Hepatic stellate cell (primary cell): Measurements from ENCODE around the gene STXBP6.
"Not testable (repeated sequence)": the region's sequence is repeated elsewhere in the genome, so short reads cannot be mapped to it uniquely, and the experiment has no call there.

Experiments
- DNase-seq: peaks from one replicate; pipeline ENCODE4 v3.0.0; 2011; ENCODE audit warnings: low spot score

The STXBP6 gene

DNA sequence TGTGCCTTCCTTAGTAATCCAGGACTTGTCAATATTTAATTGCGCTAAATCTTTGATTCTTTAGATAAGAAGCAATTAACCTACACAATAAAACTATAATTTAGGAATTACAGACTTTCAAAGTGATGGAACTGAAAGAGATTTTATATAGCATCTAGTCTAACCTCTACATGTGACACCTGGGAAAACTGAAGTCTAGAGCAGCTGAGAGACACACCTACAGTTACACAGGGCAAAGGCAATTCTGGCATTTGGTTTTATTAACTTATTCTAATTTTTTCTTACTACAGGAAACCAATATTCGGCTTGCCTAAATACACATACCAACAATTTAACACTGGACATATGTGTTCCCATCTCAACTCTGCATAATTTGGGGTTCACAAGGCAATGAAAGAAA, 196.5 kb downstream of the STXBP6 start:
- DNase-seq, result no peak

DNA sequence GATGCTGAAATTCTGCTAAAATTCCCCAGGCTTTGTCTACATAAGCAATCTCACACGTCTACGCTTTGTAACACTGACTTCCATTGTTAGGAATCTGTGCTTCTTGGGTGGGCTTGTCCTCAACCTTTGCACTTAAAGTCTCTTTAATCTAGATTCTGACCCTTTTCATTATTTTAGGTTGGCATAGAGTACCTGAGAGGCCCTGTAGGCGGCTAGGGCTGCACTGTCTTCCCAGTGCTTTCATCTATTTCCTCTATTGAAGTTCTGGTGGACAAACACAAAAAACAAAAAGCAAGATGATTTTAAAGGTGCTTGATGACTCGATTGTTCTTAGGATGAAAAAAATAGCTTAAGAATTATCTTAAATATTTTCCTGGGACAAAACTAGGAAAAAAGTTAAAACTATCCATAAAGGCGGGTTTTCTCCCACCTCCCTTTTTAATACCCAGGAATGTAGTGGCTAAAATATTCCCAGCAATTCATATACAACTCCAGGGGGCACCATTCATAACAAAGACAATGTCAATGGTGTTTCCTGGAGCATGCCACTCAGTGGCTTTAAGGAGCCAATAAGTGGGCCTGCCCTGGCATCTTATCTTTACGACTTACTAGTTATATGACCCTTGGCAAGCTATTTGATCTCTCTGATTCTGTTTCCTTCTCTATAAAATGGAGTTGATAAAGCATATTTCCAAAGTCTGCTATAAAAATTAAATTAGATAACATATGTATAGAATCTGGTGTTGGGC, 197.5 kb downstream of the STXBP6 start:
- no peak for DNase-seq

DNA sequence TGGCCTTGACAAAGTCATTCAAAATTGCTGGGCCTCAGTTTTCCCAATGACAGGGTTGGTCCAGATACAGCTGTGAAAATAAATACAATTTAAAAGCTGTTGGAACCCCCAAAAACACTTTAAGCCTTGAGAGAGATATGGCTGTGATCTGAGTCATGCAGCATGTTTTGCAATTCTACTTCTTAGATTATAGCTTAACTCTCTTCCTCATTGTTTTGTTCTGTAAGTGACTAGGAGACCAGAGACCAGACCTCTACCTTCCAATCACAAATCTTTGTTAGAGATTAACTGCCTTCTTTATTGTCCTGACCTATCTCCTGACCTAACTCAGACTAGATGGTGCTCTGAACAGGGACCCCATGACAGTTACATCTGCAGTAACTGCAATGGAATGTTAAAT, 198.1 kb downstream of the STXBP6 start:
- no peak for DNase-seq

DNA sequence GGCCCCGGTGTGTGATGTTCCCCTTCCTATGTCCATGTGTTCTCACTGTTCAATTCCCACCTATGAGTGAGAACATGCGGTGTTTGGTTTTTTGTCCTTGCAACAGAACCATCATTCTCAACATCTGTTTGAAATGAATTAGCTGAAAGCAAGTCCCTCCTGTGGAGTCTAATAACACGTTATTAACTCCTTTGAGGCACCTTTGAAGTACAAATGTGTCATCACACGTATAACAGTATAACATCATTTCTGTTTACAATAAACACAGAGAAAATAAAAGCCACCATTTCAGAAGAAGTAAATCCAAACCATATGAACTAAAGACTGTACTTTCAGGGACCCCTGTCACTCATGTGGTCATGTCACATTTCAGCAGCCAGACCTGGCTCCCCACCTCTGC, 198.5 kb downstream of the STXBP6 start:
- no peak for DNase-seq

DNA sequence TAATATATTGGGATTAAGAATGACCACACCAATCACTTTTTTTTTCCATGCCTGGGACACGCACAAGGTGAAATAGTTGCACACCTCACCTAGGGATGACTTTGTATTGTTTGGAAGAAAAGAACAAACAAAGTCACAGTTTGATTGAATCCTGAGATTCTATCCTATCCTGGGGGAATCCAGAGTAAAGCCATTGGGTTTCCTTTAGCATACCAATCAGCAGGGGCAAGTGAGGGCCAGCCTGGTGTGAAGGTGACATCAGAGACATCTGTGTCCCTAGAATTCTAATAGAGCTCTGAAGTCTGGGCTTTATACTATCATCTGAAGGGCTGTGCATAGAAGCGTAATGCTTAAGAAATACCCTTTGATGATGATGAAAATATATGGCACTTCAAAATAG, 199.9 kb downstream of the STXBP6 start:
- no peak for DNase-seq

DNA sequence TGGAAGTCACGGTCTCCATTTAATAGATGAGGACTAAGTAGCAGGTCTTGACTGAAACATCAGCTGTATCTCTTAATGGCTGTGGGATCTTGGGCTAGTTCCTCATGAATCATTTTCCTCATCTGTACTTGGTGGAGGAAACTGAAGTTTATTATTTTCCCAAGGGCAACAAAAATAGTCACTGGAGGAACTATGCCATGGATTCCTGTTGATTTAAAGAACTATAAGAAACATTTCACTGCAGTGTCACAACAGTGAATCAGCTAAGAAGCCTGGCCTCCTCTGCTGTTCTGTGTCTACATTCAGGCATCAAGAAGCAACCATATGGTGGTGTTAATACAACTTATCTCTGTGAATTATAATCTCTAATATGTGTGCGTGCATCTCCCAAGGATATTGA, 200.5 kb downstream of the STXBP6 start:
- DNase-seq, result no peak

DNA sequence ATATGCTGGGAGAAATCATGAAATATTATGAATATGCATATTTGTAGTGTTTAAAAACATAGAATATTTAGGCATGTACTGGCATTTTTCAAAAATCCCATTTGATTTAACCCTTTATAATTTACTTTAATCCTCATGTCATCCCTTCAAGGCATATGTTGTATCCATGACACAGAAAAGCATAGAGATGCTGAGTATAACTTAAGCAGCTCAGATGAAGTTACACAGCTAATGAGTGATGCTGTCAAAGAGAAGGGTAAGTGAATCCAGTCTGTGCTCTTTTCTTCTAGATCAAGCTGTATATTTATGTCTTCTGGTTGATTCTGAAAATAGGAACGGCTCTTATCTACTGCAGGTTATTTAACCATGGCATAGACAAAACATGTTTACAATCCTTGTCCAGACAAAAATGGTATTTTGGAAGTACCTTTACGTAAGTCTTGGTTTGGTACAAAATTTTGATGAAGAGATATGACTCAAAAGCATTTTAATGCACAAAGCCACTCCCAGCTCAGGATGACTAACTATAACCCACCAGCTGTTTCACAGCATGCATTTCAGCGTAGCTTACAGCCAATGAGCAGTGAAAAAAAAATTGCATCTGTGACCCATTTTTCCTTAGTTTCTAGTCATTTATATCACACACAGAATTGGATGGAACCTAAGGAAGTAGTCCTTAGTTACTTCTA, 201.7 kb downstream of the STXBP6 start:
- no peak for DNase-seq

DNA sequence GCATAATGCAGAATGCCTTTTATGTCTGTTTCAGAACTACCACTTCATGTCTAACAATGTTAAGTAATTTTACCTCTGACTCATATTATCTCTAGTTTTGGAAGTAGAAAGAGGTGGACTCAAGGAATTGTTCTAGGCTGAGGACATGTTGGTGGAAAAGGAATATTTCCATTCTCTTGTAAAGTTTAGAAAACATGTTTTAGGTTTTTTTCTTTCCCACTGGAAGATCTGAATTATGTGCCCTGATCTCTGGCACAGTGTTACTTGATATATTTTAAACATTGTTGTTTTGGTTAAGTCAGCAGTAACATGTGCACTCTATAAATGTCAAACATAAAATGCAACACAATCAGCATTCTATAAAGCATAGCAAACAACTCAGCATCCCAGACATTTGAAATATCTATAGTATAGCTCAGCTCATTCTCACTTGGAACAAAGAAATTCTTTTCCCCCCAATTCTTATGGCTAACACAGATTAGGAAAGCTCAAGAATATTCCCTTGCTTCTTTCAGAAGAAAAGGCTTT, 202.3 kb downstream of the STXBP6 start:
- DNase-seq, result no peak

DNA sequence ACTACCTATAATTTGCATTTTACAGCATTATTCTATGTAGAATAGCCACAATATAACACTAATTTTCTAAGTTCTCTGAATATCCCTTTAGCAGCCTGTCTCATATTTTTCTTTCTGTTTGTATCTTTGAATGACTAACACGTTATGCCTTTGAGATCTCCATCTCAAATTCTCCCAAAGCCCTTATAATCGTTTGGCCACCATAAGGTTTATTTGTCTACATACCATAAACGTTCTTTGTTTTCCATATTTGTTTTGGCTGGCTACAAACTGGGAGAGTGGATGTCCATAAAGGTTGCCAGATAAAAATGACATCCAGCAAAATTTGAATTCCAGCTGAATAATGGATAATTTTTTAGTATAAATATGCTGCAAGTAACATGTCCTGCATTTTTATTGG, 203.7 kb downstream of the STXBP6 start:
- no peak for DNase-seq

DNA sequence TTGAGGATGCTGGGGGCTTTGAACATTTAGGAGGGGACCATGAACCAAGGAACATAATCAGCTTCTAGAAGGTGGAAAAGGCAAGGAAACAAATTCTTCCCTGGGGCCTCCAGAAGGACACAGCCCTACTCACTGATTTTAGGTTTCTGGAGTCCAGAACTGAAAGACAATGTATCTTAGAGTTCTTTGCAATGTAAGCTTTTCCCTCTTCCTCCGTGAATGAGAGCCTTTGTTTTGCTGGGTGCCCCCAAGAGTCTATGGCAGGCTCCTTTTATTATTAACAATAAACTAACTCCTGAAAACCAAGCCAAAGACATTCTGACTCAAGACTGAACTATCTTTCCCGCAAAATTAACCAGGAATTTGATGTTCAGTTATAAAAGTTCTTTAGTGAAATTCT, 204.1 kb downstream of the STXBP6 start:
- DNase-seq, result no peak

DNA sequence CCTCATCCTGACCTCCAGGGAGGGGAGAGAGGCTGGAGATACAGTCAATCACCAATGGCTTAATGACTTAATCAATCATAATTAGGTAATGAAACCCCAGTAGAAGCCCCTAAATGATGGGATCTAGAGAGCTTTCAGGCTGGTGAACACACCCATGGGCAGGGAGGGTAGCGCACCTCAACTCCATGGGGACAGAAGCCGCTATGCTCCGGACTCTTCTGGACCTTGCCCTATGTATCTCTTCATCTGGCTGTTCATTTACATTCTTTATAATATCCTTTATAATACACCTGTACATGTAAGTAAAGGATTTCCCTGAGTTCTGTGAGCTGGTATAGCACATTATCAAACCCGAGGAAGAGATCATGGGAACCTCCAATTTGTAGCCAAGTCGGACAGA, 205.9 kb downstream of the STXBP6 start:
- DNase-seq, result no peak

DNA sequence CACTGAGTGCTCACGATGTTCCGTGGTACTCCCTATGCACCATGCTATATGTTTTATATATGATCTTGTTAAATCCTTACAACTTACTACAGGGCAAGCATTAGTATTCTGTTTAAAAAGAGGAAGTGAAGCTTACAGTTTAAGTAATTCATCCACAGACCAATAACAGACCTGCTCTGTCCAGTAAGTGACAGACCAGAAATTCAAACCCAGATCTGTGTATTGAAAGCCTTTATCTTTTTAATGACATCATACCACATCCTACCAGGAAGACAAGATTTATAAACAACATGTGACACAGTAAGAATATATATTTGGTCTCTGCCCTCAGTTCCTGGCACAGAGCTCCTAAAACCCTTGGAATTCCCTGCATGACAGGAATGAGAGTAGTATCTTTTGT, 206.5 kb downstream of the STXBP6 start:
- DNase-seq, result no peak

DNA sequence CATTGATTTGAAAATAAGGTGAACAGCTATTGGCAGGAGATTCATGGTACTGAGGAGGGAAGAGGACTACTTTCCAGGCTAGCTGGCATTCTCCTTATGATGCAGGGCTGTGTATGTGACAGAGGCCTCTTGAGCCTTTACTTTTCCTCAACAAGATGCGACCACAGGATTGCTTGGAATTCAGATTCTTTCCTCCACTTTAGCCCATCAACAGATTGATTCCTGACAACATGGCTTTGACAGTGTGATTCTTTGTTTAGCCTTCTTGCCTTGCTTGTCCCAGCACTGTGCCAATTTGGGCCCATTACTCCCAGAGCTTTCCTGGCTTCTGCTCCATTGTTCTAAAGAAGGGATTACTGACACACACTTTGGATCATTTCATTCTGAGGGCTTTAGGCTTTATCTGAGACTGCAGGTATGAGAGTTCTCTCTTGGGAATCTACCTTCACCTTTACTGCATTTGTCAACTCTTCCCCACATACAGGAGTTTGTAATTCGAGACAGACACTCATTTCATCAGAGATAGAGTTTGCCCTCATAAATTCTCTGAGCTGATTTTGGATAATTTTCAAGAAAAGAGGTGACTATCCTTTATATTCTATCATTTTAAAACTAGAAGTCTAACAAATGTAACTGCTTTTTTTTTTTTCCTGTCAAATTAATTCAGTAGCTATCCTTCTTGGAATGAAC, 209.6 kb downstream of the STXBP6 start:
- DNase-seq, result no peak

DNA sequence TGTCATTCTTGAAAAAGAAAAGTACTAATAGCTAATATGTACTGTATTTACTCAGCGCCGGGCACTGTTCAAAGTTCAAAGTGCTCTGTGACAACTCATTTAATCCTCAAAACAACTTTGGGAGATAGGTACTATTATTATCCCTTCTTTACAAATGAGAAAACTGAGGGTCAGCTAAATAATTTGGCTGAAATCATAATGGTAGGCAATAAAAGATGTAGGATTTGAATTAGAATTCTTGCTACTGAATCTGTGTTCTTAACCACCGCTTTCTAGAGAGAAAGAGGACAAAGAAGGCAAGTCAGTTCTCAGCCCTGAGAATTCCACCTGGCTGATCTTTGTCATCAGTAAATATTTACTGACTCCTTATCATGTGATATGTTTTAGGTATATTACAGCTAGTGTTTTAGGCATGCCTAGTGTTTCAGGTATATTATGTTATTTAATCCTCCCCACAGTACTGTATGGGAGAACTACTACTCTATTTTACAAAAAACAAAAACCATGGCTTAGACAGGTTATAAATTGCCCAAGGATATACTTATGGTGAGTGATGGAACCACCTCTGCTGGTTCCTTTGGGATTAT, 210.2 kb downstream of the STXBP6 start:
- DNase-seq, result no peak

DNA sequence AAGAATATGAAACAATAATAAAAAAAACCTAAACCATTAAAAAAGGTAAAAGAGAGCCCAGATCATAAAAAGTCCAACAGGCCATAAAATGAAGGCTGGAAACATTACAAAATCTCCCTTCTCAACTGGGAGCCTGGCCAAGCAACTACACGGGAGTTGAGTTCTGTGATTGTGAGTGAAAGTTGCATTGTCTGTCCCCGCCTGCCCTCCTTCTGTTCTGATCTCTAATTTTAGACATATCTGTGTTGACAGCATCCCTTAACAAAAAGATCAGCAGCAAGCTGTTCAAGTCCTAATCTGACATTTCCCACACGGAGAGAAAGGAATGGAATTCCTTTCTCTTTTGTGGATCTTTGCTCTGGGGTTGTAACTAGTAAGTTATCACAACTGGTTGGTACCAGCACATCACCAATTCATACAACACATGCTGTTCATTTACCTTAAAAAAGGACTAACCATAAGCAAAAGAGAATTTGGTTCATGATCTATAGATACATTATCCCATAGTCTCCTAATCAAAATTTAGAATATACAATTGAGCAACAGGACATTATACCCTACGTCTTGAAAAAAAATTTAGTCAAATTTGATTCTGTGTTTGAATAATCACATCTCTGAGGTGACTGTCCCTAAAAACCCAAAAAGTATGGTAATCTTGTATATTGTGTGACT, 210.9 kb downstream of the STXBP6 start:
- no peak for DNase-seq

DNA sequence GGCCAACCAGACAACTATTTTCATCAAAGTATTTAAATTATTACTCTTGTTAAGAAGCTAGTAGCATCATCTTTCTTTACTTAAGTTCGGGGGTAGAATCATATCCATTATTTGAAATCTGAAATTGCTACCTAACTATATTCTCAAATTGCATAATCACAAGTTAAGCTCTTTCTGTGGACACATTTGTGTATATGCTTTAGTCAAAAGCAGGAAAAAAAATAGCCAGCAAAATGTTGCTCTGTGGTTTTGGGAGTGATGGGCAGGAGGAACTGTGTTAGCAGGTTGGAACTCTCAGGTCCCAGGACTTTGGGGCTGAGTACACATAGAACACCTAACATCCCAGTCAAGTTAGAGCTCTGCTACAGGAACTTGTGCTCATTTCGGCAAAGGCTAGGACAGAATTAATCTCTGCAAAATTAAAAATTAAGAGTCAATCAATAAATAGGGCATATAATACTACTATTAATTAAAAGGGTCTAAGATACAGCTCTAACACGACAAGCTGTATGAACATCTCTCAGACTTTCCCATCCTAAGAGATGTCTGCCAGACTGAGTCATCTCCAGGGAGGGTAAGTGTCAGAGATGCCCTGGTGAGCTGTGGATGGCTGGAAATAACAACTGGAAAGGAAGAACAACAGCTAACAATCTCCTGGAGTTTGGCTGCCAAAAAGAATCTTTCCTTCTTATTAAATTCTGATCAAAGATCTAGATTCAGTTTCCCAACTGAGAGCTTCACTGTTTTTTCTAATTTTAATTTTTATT, 212.5 kb downstream of the STXBP6 start:
- DNase-seq, result no peak

DNA sequence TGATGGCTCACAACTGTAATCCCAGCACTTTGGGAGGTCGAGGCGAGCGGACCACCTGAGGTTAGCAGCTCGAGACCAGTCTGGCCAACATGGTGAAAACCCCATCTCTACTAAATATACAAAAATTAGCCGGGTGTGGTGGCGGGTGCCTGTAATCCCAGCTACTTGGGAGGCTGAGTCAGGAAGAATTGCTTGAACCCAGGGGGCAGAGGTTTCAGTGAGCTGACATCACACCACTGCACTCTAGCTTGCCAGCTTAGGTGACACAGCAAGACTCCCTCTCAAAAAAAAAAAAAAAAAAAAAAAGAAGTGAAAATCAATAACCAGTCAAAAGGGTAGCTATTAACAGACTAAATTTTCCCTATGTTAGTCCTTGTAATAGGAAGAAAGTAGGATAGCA, 213.6 kb downstream of the STXBP6 start:
- DNase-seq, result not testable (repeated sequence)

DNA sequence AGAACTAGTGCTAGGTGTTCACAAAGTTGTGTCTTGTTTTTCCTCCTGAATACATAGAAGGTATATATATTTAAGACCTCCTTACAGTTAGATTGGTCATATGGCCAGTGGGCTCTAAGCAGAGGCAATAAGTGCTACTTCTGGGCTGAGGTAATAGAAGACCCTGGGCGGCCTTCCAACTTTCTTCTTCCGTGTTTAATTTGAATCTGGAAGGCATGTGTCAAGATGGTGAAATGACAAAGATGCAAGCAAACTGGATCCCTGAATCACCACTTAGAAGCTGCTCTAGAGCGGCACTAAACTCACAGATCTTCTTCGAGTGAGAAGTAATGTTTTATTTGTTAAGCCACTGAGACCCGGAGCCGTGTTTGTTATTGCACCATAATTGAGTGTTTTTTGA, 215.0 kb downstream of the STXBP6 start:
- no peak for DNase-seq

DNA sequence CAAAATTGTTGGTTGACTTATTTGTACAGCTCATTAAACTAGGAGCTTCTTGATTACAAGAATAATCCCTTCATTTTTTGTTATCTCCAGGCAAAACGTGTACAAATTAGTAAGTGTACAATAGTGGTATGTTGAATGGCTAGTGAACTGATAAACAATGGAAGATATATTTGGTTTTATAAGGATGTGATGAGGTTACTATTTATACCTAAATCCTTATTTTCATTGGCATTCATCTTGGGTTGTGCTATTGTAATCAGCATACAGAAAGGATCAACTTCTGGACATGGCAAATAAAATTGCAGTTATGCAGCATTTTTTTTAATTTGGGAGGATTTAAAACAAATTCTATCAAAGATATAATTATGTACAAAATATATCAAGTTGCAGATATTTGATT, 216.6 kb downstream of the STXBP6 start:
- no peak for DNase-seq

DNA sequence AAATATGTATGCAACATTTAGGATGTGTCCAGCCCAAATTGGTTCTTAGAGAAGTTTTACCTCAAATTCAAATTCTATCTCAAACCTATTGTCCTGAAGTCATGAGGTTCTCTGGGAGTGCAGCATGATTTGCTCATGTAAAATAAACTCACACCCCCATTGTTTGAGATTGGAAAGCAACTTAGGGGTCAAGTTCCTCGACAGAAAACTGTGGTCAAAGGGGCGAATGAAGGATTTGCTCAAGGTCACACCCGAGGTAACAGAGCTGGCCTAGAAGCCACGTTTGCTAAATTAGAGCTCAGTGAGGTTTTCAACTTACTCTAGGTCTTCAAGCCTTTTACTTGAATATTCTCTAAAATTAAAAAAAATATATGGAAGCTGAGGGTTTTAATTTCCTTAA, 218.3 kb downstream of the STXBP6 start:
- no peak for DNase-seq

DNA sequence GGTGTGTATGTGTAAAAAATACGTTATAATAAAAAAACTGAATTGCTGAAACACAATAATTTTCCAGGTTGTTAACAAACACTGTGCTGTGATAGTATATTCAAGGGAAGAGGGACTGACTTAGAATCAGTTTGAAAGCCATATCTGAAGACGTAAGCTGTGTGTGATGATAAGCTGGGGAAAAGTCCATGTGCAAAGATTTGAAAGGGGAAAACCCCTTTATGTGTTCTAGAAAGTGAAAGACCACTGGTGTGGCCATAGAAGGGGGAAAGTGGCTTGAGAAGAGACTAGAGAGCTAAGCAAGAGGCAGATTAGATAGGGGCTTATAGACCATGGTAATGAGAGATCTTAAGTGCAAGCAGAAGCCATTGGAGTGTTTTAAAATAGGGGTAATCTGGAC, 220.1 kb downstream of the STXBP6 start:
- DNase-seq, result no peak
